ENCODE data around the gene COG4.

- TF ChIP-seq POLR2A (IDR thresholded peaks at IDR 0.05) (no peak), CTCF (IDR thresholded peaks at IDR 0.05) (no peak)
These were observed 49.5 kb upstream of the COG4 start for GRCh38 chr16:70572926-70573270.
